Middle frontal gyrus (tissue), 1 donor: ENCODE data around the gene TRPM7.
"Not testable (repeated sequence)": the region's sequence is repeated elsewhere in the genome, so short reads cannot be mapped to it uniquely, and the experiment has no call there.

Experiments used
- DNase-seq: peaks from one replicate; pipeline ENCODE4 v3.0.0-alpha.2; 2015; ENCODE audit warnings: low spot score; ENCODE audit errors: extremely low spot score

TRPM7 gene

GRCh38 chr15:50686469-50687301 is at the start of gene TRPM7:
Gene TRPM7, minus strand, starts transcription at chr15:50686797. Its CDS starts 264 bp downstream, at chr15:50686533.
- peak; percentile 82 for DNase-seq

GRCh38 chr15:50735156-50735555 is 48.6 kb upstream of the TRPM7 start:
- no peak for DNase-seq

GRCh38 chr15:50726315-50726714 is 39.7 kb upstream of the TRPM7 start:
- DNase-seq: no peak

GRCh38 chr15:50718700-50719125 is 32.1 kb upstream of the TRPM7 start:
- no peak for DNase-seq

- DNase-seq: no peak
Measured at GRCh38 chr15:50712018-50712417, 25.4 kb upstream of the TRPM7 start.

- no peak for DNase-seq
Measured at GRCh38 chr15:50710585-50710984, 24.0 kb upstream of the TRPM7 start.

- DNase-seq: no peak
Measured at GRCh38 chr15:50707878-50708427, 21.4 kb upstream of the TRPM7 start.

GRCh38 chr15:50702762-50703334 is 16.3 kb upstream of the TRPM7 start:
- no peak for DNase-seq

GRCh38 chr15:50698101-50698500 is 11.5 kb upstream of the TRPM7 start:
- no peak for DNase-seq

GRCh38 chr15:50697109-50697797 is 10.7 kb upstream of the TRPM7 start:
- DNase-seq: no peak

- not testable (repeated sequence) for DNase-seq
Measured at GRCh38 chr15:50694634-50695165, 8.1 kb upstream of the TRPM7 start.

GRCh38 chr15:50687302-50687902 is 805 bp upstream of the TRPM7 start:
- DNase-seq: no peak

GRCh38 chr15:50685976-50686468 is 575 bp downstream of the TRPM7 start:
- DNase-seq: peak; percentile 6

GRCh38 chr15:50685191-50685975 is 1.2 kb downstream of the TRPM7 start:
- no peak for DNase-seq

GRCh38 chr15:50681467-50681866 is 5.1 kb downstream of the TRPM7 start:
- DNase-seq: no peak

GRCh38 chr15:50676799-50677483 is 9.7 kb downstream of the TRPM7 start:
- DNase-seq: no peak

- peak; percentile 25 for DNase-seq
Measured at GRCh38 chr15:50675535-50676144, 11.0 kb downstream of the TRPM7 start.

GRCh38 chr15:50670115-50670514 is 16.5 kb downstream of the TRPM7 start:
- DNase-seq: no peak

GRCh38 chr15:50669611-50670010 is 17.0 kb downstream of the TRPM7 start:
- no peak for DNase-seq
